ENCODE measurements around the gene ZNF286A. TPM values are rescaled to one million over a fixed set of nuclear protein-coding genes. Genes with fewer than 3 reads are reported as not detected.
"Not testable (repeated sequence)": the region's sequence is repeated elsewhere in the genome, so short reads cannot be mapped to it uniquely, and the experiment has no call there.

The ZNF286A gene
- total and polyA plus RNA-seq, 11 donors: 8.2 to 14.0 (median 11.4) TPM

DNA sequence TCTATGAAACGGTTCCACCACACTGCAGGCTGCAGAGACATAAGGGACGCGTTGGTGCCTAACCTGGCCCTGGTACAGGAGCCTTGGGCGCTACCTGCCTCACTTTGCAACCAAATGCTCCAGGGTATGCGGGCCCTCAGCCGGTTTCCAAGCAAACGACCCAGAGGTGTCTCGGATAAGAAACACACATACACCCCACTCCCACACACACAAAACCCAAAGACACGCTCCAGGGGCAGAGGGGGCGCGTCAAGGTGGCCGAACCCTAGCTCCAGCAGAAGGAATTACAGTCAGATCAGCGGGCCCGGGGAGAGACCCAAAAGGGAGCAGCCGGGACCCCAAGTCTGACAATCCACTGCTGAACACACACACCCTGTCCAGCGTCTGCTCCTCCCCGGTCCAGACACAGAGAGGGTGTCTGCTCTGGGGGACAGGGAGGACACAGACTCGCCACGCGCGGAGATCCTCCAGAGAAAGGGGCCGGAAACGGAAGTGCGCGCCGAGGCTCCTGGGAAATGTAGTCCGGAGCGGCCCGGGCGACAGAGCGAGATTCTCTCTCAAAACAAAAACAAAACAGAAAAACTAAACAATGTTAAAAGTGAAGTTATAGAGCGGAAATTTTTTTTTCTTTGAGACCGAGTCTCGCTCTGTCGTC, 15.6 kb upstream of the ZNF286A start, which contains the start of gene TRIM16:
Gene TRIM16 (minus strand): TSS at position 488 of the 655 bp plus-strand sequence. CDS start 32,702 bp downstream, outside the sequence.
- H3K36me3 ChIP-seq; H3K4me1 ChIP-seq; H3K9me3 ChIP-seq; intact Hi-C loops (cut with DNase I); H3K27me3 ChIP-seq: not testable (repeated sequence)
- Histone ChIP-seq H3K4me3 (peak within 1 kb of the TSS; percentile 34 to 75 (median 62)), H3K27ac (peak within 1 kb of the TSS in 11 of 12 donors; percentile 2 to 76 (median 53))
- WGBS, 4 donors: 2 to 5% (median 2%) methylated on average over 30 to 35 of the region's 35 CpGs
- TF ChIP-seq, protein P1, sequence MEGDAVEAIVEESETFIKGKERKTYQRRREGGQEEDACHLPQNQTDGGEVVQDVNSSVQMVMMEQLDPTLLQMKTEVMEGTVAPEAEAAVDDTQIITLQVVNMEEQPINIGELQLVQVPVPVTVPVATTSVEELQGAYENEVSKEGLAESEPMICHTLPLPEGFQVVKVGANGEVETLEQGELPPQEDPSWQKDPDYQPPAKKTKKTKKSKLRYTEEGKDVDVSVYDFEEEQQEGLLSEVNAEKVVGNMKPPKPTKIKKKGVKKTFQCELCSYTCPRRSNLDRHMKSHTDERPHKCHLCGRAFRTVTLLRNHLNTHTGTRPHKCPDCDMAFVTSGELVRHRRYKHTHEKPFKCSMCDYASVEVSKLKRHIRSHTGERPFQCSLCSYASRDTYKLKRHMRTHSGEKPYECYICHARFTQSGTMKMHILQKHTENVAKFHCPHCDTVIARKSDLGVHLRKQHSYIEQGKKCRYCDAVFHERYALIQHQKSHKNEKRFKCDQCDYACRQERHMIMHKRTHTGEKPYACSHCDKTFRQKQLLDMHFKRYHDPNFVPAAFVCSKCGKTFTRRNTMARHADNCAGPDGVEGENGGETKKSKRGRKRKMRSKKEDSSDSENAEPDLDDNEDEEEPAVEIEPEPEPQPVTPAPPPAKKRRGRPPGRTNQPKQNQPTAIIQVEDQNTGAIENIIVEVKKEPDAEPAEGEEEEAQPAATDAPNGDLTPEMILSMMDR (IDR thresholded peaks at IDR 0.05): peak in 3 of 12 donors; percentile 24 to 33 (median 32)
- peak in 1 of 2 donors; percentile 60 for TF ChIP-seq POLR2A (IDR thresholded peaks at IDR 0.05)
- peak; percentile 81 to 92 (median 84) for DNase-seq
- peak; percentile 85 to 96 (median 96) for ATAC-seq

DNA sequence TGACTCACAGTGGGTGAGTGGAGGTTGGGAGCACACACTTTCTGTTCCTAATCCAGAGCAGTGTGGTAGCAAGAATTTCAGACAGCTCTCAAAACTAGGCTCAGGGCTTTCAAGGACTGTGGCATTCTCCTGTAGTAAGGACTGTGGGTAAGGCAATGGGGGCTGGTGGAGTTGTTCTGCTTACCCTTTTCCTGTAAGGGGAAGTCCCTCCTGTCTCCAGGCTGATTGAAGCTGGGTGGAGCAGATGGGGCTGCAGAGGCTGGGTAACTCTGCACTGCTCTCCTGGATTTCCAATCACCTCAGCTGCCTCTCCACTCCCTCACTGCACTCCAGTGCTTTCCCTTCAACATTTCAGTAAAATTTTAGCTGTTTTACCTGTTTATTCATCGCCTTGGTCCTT, 12.1 kb upstream of the ZNF286A start:
- ATAC-seq; H3K27me3 ChIP-seq; H3K4me1 ChIP-seq; H3K27ac ChIP-seq; DNase-seq; H3K4me3 ChIP-seq; intact Hi-C loops (cut with DNase I); H3K36me3 ChIP-seq; H3K9me3 ChIP-seq: not testable (repeated sequence)
- WGBS, 4 donors: 90 to 100% (median 98%) methylated on average over 1 of the region's 1 CpG

DNA sequence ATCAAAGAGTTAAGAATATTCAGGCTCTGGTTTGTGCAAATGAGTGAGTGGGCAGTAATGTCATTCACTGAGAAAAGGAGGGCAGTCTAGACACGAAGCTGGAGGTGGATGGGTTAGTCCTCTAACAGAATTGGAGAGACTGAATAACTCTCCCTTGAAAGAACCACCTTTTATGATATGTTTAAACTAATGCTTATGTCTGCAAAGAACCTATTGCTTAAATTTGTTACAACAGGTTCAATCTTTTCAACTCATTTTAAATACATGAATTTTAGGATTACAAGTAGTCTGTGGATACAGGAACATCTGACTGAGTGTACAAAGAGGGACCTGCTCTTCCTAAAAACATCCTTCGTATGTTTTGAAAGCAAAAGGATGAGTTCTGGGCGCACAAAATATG, 585 bp upstream of the ZNF286A start:
- ATAC-seq; H3K36me3 ChIP-seq; H3K4me1 ChIP-seq; intact Hi-C loops (cut with DNase I); DNase-seq; H3K27me3 ChIP-seq; H3K9me3 ChIP-seq: not testable (repeated sequence)
- Histone ChIP-seq H3K27ac (peak overlapping the region in 9 of 12 donors; percentile 11 to 64 (median 49)), H3K4me3 (peak overlapping the region; percentile 37 to 79 (median 62))
- 3 to 27% (median 11%) methylated on average over 1 to 3 of the region's 3 CpGs for WGBS, 4 donors

DNA sequence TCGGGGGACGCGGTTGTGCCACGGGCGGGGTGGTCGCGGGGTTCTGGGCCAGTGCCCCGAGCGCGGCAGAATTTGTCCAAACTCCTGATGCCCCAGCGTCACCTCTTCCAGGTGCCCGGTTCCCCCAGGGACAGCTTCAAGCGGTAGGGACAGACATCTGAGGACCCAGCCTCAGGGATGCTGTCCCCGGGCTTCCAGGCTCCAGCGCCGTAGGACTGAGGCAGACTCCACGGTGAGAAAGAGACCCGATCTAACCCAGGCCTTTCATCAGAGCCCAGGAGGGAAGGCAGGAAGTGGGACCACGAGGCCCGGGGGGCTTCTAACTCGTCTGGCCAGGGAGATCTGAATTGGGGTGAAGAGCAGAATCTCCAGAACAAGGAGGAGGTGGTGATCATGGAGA, 385 bp downstream of the ZNF286A start:
- 0 to 1% methylated on average over 10 to 13 of the region's 21 CpGs; no CpG with 5 or more reads in 2 of the 4 donors for WGBS, 4 donors
- H3K36me3 ChIP-seq; intact Hi-C loops (cut with DNase I); H3K4me1 ChIP-seq; H3K9me3 ChIP-seq; DNase-seq; H3K27me3 ChIP-seq: not testable (repeated sequence)
- peak; percentile 6 to 52 (median 25) for ATAC-seq
- peak overlapping the region; percentile 37 to 79 (median 62) for H3K4me3 ChIP-seq
- H3K27ac ChIP-seq: peak overlapping the region in 10 of 12 donors; percentile 22 to 64 (median 54)

DNA sequence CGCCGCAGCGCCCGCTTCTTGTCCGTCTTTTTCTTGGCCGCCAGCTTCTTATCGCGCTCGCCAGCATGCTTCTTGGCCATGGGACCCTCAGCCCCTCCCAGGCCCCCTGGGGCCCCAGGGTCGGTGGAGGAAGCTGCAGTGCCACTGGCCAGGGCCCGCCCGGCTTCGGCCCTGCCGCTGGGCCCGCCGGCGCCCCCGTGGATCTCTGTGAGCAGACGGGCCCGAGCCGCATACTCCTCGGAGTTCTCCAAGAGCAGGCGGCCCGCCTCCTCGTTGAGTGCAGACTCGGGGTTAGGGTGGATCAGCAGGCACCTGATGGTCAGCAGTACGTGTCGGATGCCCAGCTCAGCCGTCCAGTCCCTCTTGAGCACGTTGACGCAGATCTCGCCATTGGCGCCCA, 4.7 kb downstream of the ZNF286A start:
- H3K27ac ChIP-seq; intact Hi-C loops (cut with DNase I); H3K4me1 ChIP-seq; H3K4me3 ChIP-seq; DNase-seq; ATAC-seq; H3K27me3 ChIP-seq: not testable (repeated sequence)
- H3K9me3 ChIP-seq: peaks cover 0 to 46% (median 8%) of the 10 kb centered on the region in 12 donors
- 97 to 99% (median 97%) methylated on average over 21 to 28 of the region's 33 CpGs for WGBS, 4 donors
- H3K36me3 ChIP-seq: peaks cover 0 to 48% (median 25%) of the 10 kb centered on the region in 9 donors

DNA sequence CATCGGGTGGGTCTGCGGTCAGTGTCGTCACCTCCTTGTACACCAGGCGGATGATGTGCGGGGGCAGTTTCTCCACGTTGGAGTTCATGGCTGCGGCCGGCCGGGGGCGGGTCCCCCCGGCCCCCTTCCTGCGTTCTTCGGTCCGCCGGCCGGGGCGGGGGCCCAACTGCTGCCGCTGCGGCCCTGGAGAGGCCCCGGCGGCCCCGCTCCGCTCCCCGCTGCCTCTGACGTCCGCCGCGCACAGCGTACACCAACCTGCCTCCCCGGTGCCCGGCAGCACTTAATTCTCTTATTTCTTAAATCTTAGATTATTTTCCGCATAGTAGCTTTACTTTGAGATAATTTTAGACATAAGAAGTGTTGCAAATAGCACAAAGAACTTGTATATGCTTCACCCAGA, 5.3 kb downstream of the ZNF286A start:
- intact Hi-C loops (cut with DNase I); DNase-seq; H3K27me3 ChIP-seq; H3K4me1 ChIP-seq; H3K27ac ChIP-seq; H3K4me3 ChIP-seq: not testable (repeated sequence)
- WGBS, 4 donors: 96 to 99% (median 98%) methylated on average over 27 to 32 of the region's 32 CpGs
- peak in 1 of 4 donors; percentile 20 for ATAC-seq
- peaks cover 0 to 50% (median 25%) of the 10 kb centered on the region in 9 donors for H3K36me3 ChIP-seq
- H3K9me3 ChIP-seq: peaks cover 0 to 46% (median 8%) of the 10 kb centered on the region in 12 donors

DNA sequence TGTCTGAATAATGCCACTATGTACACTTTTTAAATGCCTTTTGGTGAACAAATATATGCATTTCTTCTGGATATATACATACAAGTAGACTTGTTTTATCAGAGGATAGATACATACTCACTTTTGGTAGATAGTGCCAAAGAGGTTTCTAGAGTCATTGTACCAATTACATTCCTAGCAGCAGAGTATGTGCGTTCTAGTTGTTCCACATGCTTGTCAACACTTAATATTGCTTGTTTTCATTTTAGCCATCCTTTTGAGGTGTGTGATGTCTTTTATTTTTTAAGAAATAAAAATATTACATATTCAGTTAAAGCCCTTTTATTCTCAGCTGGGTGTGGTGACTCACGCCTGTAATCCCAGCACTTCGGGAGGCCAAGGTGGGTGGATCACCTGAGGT, 9.3 kb downstream of the ZNF286A start:
- peaks cover 0 to 76% (median 30%) of the 10 kb centered on the region in 9 donors for H3K36me3 ChIP-seq
- H3K9me3 ChIP-seq: peaks cover 0 to 70% (median 15%) of the 10 kb centered on the region in 12 donors
- H3K4me1 ChIP-seq; DNase-seq; H3K27ac ChIP-seq; H3K27me3 ChIP-seq; ATAC-seq; H3K4me3 ChIP-seq; intact Hi-C loops (cut with DNase I): not testable (repeated sequence)
- WGBS, 4 donors: 89 to 98% (median 98%) methylated on average over 1 to 3 of the region's 3 CpGs

DNA sequence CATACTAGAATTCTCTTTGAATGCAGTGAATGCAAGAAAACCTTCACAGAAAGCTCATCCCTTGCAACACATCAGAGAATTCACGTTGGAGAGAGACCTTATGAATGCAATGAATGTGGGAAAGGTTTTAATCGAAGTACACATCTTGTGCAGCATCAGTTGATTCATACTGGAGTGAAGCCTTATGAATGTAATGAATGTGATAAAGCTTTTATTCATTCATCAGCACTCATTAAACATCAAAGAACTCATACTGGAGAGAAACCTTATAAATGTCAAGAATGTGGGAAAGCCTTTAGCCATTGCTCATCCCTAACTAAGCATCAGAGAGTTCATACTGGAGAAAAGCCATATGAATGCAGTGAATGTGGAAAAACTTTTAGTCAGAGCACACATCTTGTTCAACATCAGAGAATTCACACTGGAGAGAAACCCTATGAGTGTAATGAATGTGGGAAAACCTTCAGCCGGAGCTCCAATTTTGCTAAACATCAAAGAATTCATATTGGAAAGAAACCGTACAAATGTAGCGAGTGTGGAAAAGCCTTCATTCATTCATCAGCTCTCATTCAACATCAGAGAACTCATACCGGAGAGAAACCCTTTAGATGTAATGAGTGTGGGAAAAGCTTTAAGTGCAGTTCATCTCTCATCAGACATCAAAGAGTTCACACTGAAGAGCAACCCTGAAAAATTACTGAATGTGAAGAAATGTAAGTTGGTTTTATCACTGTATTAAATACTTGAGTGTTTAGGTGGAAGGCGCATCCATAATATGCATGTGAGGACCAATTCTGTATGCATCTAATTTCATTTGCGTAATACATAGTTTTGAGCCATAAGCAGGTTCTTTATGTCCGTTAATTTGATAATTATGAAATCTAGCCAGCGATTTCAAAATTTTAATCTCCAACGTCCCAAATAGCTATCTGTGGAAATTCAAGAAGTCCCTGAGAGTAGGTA, 17.3 kb downstream of the ZNF286A start:
- intact Hi-C loops (cut with DNase I); H3K27ac ChIP-seq; H3K4me1 ChIP-seq; ATAC-seq; H3K27me3 ChIP-seq; DNase-seq; H3K4me3 ChIP-seq: not testable (repeated sequence)
- WGBS, 4 donors: 96 to 98% (median 97%) methylated on average over 11 of the region's 11 CpGs
- peaks cover 0 to 55% (median 0%) of the 10 kb centered on the region in 9 donors for H3K36me3 ChIP-seq
- H3K9me3 ChIP-seq: peaks cover 0 to 83% (median 42%) of the 10 kb centered on the region in 12 donors

DNA sequence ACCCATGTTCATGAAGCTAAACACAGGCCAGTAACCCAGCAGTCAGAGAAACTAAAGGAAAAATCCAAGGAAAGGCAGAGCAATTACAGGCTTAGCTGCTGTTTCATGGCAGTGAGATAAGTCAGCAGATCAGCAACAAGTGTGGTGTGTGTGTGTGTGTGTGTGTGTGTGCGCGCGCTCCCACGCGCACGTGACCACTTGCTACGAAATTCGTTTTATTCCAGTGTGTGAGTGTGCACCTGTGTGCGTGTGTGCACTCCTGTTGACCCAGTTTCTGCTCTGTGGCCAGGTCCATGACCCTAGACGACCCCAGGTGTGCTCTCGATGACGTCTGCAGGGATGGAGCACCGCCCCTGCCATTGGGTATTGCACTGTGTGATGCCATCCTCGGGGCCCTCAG, 31.0 kb downstream of the ZNF286A start:
- intact Hi-C loops (cut with DNase I); DNase-seq; H3K27me3 ChIP-seq; H3K27ac ChIP-seq; H3K4me3 ChIP-seq; H3K9me3 ChIP-seq; ATAC-seq; H3K36me3 ChIP-seq; H3K4me1 ChIP-seq: not testable (repeated sequence)
- WGBS, 4 donors: 70 to 93% (median 83%) methylated on average over 4 to 14 of the region's 14 CpGs

All from heart left ventricle (tissue), 16 donors.